NCI-H2107 (cell line): ENCODE data around the gene EMP3.
"Not testable (repeated sequence)": the region's sequence is repeated elsewhere in the genome, so short reads cannot be mapped to it uniquely, and the experiment has no call there.

Source experiments
- DNase-seq: peaks from one replicate; lab custom pipeline; 2025; lab: John Stamatoyannopoulos, UW

EMP3 gene

DNA sequence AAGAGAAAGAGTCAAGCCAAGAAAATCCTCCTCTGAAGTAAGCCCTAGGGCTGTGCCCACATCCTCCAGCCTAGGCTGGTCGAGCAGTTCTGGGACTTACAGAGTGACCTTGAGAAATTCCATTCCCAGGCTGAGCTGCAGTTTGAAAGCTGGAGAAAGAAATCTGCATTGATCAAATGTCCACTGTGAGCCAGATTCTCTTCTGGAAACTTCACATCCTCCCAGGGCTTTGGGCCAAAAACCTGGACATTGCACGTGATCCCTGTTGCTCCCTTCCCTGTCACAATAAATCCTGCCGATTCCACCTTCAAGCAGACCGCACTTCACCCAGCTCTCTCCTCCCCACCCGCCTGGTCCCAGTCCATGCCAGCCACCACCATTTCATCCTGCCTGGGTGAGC, 22.7 kb downstream of the EMP3 start:
- DNase-seq, result no peak

- DNase-seq, result no peak
Measured at GRCh38 chr19:48348737-48349136, 23.4 kb downstream of the EMP3 start.

DNA sequence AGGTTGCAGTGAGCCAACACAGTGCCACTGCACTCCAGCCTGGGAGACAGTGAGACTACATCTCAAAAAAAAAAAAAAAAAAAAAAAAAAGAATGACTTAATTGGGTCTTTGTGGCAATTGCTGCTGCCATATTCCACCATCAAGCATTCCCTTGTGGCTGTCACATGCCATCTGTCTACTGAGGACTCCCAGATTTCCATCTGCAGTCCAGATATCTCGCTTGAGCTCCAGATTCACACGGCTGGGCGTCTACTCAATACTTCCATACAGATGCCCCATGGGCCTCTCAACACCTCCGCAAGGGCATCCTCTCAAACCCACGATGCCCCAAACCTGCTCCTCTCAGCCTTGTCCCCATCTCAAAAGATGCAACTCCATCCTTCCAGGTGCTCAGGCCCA, 25.5 kb downstream of the EMP3 start:
- no peak for DNase-seq

- no peak for DNase-seq
Measured at GRCh38 chr19:48351341-48351752, 26.0 kb downstream of the EMP3 start.

- no peak for DNase-seq
Measured at GRCh38 chr19:48353677-48354076, 28.3 kb downstream of the EMP3 start.

DNA sequence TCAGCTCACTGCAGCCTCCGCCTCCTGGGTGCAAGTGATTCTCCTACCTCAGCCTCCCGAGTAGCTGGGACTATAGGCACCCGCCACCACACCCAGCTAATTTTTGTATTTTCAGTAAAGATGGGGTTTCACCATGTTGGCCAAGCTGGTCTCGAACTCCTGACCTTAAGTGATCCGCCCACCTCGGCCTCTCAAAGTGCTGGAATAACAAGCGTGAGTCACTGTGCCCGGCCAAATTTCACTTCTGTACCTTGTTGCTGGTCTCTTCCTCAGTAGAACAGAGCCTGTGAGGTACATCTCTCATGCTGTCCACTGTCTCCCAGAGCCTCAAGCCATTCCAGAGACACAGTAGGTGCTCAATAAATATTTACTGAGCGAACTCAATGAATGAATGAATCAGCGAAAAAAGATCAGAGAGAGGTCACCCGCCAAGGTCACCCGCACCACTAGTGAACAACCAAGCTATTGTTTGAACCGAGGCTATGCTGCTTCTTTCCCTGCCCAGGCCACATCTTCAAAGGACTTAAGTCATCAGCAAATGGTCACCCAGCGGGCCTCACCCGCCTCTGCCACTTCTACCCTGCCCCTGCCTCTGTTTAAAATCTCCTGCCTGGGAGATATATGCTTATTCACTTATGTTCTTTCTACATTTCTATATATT, 29.1 kb downstream of the EMP3 start:
- no peak for DNase-seq

DNA sequence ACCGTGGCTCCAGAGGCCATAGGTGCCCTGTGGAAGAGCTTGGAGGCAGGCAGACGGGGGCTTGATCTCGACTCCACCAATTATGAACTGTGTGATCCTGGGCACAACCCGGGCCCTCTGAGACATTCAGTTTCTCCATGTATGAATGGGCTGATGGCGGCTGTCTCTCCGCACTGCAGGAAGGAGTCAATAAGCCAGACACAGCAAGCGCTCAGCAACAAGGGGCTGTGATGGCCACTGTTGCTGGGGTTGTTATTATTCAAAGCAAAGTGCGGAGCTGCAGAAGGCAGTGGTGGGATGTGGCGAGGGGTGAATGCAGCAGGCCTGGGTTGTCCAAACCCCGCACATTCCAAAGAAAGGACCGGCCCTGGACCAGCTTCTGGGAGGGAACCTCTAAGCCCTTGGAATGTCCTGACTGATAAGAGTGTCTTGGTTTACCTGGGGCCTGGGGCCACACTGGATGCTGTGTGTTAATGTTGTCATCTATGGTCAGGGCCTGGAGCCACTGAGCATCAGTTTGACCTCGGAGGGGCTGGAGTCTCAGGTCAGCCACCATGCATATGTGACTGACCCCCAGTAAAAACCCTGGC, 30.1 kb downstream of the EMP3 start:
- DNase-seq, result no peak

GRCh38 chr19:48359123-48359522, 33.8 kb downstream of the EMP3 start:
- no peak for DNase-seq

- DNase-seq, result no peak
Measured at GRCh38 chr19:48361912-48362311, 36.6 kb downstream of the EMP3 start.

DNA sequence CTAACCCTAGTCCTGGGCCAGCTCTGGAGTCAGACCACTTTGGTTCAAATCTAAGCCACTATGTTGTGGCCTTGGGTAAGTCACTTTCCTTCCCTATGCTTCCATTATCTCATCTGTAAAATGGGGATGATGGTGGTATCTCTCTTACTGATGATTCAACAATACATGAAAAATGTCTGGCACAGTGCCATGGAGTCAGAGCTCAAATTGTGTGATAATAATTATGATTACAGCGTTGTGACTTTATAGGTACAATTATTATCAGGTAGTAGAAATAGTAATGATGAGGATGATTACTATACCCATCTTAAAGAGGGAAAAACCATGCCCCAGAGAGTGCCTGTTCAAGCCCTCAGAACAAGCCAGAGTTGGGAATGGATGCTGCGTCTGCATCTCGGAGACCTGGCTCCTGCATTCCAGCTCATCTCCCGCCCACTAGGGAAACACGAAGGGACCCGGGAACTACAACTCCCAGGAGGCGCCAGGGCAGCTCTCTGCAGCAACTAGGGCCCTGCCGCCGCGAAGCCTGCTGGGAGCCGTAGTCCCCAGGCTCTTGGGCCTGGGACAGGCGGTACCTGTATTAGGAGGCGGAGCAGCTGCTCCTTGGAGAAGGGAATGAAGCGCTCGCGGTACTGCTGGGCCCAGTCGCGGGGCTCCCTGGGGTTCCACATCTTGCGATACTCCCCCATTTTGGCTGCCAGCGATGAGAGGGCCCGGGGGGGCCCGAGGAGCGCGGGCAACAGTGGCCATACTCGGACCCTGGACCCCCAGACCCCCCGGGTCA, 37.6 kb downstream of the EMP3 start:
- peak; percentile 89 for DNase-seq

DNA sequence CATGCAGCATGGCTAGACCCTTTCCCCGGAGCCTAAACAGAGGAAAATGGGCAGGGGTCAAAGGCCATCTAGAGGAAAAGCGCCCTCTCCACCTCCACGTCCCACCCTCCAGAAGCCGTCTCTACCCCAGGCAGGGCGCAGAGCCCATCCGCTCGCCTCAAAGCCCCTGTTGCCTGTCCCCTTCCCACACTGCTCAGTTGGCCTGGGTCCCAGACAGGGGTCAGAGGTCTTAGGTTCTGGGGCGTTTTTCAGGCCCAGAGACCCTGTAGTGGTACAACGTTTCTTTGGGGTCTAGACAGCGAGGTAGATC, 38.1 kb downstream of the EMP3 start:
- no peak for DNase-seq

- peak; percentile 99 for DNase-seq
Measured at GRCh38 chr19:48363810-48364597, 38.7 kb downstream of the EMP3 start, which contains the start of the genes SYNGR4 and TMEM143. SYNGR4 (plus strand) TSS chr19:48364367; CDS start chr19:48365843, 1,476 bp downstream. TMEM143 (minus strand) TSS chr19:48363940; CDS start chr19:48363920, 20 bp downstream.

- no peak for DNase-seq
Measured at GRCh38 chr19:48364598-48365348, 39.4 kb downstream of the EMP3 start.

- DNase-seq, result no peak
Measured at GRCh38 chr19:48365602-48366001, 40.2 kb downstream of the EMP3 start.

DNA sequence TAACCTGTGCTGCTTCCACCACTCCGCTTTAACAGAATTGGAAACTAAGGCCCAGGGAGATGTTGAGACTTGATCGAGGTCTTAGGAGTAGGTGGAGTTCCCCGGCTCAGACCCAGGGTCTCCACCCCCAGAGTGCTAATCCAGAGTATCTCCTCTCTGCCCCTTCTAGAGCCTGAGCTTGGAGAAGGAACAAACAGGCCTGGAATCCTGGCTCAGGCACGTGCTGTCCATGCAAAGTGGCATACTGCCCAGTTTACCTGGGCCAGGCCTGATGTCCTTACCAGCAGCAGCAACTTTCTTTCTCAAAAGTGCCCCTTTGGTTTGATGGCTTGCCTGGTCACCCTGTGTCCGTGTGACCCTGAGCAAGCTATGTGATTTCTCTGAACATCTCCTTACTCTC, 42.5 kb downstream of the EMP3 start:
- DNase-seq, result no peak

DNA sequence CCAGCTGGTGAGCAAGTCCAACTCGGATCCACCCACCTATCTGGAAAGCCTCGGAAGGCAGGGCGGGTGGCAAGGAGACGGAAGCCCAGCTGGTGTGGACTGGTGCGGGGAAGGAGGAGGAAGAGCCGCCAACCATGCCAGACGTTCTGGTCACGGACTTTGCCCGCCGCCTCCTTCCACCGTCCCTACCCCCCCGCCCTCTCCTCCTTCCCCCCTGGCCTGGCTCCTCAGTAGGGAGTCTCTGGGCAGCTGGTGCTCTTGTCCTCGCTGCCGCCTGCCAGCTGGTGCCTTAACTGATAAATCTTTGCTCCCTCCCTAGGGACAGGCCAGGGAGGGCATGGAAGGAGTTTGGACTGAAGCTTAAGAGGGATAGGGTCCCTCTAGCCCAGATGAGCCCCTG, 43.6 kb downstream of the EMP3 start:
- peak; percentile 32 for DNase-seq

DNA sequence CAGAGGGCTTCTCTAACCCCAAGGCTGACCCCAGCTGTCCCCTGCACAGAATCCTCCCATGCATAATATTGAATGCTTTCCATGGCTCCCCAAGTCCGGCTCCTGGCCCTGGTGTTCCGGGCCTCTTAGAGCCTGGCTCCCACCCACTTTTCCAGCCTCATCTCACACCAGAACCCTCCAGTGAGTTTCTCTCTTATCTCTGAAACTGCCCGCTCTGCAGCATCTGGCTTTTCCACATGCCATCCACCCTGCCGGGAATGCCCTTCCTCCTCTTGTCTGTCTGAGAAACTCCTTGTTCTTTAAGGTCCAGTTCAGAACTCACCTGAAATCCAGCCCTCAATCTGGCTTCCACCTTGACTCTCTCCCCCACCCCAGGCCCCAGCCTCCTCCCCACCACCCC, 45.6 kb downstream of the EMP3 start:
- no peak for DNase-seq

- DNase-seq, result no peak
Measured at GRCh38 chr19:48371367-48371766, 46.0 kb downstream of the EMP3 start.

DNA sequence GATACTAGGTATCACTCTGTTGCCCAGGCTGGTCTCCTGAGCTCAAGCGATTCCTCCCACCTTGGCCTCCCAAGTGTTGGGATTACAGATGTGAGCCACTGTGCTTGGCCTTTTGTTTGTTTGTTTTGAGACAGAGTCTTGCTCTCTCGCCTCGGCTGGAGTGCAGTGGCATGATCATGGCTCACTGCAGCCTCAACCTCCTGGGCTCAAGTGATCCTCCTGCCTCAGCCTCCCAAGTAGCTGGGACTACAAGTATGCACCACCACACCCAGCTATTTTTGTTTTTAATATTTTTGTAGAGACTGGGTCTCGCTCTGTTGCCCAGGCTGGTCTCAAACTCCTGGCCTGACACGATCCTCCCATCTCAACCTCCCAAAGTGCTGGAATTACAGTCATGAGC, 46.4 kb downstream of the EMP3 start:
- not testable (repeated sequence) for DNase-seq

DNA sequence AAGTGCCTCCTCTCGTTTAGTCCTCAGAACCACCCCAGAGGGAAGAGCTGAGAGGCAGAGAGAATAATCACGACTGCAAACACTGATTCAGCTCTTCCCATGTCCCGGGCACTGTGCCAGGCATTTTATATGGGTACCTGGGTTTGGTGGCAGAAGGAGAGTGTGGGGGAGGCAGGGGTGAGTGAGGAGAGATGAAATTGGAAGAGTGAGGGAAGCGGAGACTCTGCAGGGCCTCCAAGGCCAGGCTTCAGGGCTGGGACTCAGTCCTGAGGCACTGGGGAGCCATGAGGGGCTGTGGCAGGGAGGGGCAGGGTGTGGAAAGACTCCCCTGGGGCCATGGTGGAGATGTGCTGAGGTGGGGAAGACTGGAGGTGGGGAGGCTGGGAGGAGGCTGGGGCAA, 47.6 kb downstream of the EMP3 start:
- peak; percentile 79 for DNase-seq

- no peak for DNase-seq
Measured at GRCh38 chr19:48373567-48373966, 48.2 kb downstream of the EMP3 start.

DNA sequence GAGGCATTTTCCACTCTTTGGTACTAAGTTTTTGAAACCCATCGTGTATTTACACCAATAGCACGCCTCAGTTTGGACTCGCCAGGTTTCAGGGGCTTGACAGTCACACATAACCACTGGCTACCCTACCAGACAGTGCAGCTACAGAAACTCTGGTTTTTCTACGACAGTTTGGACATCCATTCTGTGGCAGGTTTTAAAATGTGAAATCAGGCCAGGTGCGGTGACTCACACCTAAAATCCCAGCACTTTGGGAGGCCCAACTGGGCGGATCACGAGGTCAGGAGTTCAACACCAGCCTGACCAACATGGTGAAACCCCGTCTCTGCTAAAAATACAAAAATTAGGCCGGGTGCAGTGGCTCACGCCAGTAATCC, 52.8 kb downstream of the EMP3 start:
- no peak for DNase-seq
